22Rv1 (cell line): ENCODE measurements around the gene RPL19.

Experiments
- H3K27ac ChIP-seq: fragments of 450-650 bp; 2 replicates; pipeline ENCODE4 v1.5.1; 2017
- CTCF ChIP-seq: fragments of 450-650 bp; IDR thresholded peaks from 2 replicates; pipeline ENCODE4 v1.5.1; 2017; ENCODE audit warnings: mild to moderate bottlenecking
- ZFX ChIP-seq: fragments of 450-650 bp; IDR thresholded peaks from 2 replicates; pipeline ENCODE4 v1.6.1; 2017; ENCODE audit warnings: antibody characterized with exemption, borderline replicate concordance

Gene RPL19

GRCh38 chr17:39200070-39200879 is at the start of gene RPL19:
Gene RPL19 (plus strand): TSS chr17:39200283. CDS start chr17:39200345, 62 bp downstream.
- TF ChIP-seq ZFX (no peak), CTCF (no peak)
- H3K27ac ChIP-seq = peak within 1 kb of the TSS; percentile 88

GRCh38 chr17:39150795-39151149 is 49.3 kb upstream of the RPL19 start:
- no peak overlapping the region for H3K27ac ChIP-seq
- no peak for TF ChIP-seq ZFX
- TF ChIP-seq CTCF = no peak

- H3K27ac ChIP-seq = peak within 1 kb of the TSS; percentile 83
- TF ChIP-seq CTCF = no peak
- TF ChIP-seq ZFX = no peak
These were observed 48.7 kb upstream of the RPL19 start, which contains the start of gene PLXDC1 for GRCh38 chr17:39151150-39151942. Gene PLXDC1 (minus strand): TSS chr17:39151637. CDS start chr17:39151437, 200 bp downstream.

GRCh38 chr17:39151943-39152818 is 47.9 kb upstream of the RPL19 start:
- TF ChIP-seq ZFX (no peak), CTCF (no peak)
- peak overlapping the region; percentile 83 for H3K27ac ChIP-seq

- peak overlapping the region; percentile 83 for H3K27ac ChIP-seq
- TF ChIP-seq CTCF (no peak), ZFX (no peak)
These were observed 46.5 kb upstream of the RPL19 start for GRCh38 chr17:39153599-39154051.

GRCh38 chr17:39155654-39156053 is 44.4 kb upstream of the RPL19 start:
- no peak overlapping the region for H3K27ac ChIP-seq
- TF ChIP-seq ZFX (no peak), CTCF (no peak)
